Activated naive CD4-positive, alpha-beta T cell treated with anti-CD3 and anti-CD28 coated beads, Interleukin-2, amount 50 U/mL, for 72 hours (primary cell): ENCODE data around the gene PRR20D. TPM values are rescaled to one million over a fixed set of nuclear protein-coding genes. Genes with fewer than 3 reads are reported as not detected.

Experiments used
- total RNA-seq, 2 donors: library from RNA; stranded (reverse); gene quantifications; one replicate each; pipeline ENCODE4 v1.2.3, GENCODE V29; 2022

Gene PRR20D
- total RNA-seq, 2 donors from 2014 or later, result not detected

Other genes with a start within 250 kb of the PRR20D start
- not detected for gene PRR20A, start 19.7 kb upstream of the PRR20D start, total RNA-seq
- not detected for gene PRR20B, start 13.1 kb upstream of the PRR20D start, total RNA-seq
- not detected for gene PRR20C, start 6.6 kb upstream of the PRR20D start, total RNA-seq
- not detected for gene PRR20E, start 6.6 kb downstream of the PRR20D start, total RNA-seq